NT2/D1 (cell line): ENCODE results near the gene C11orf58.

ENCODE experiments used
- SUZ12 ChIP-seq: IDR thresholded peaks from 2 replicates; pipeline ENCODE4 v1.6.1; 2011; ENCODE audit not compliant: insufficient read length, insufficient read depth; ENCODE audit errors: extremely low read depth
- YY1 ChIP-seq: IDR thresholded peaks from 2 replicates; pipeline ENCODE4 v1.6.1; 2011; ENCODE audit not compliant: insufficient read length, insufficient read depth
- ZNF274 ChIP-seq: IDR thresholded peaks from 2 replicates; pipeline ENCODE4 v1.6.1; 2011; ENCODE audit warnings: mild to moderate bottlenecking, low read depth, low read length

DNA sequence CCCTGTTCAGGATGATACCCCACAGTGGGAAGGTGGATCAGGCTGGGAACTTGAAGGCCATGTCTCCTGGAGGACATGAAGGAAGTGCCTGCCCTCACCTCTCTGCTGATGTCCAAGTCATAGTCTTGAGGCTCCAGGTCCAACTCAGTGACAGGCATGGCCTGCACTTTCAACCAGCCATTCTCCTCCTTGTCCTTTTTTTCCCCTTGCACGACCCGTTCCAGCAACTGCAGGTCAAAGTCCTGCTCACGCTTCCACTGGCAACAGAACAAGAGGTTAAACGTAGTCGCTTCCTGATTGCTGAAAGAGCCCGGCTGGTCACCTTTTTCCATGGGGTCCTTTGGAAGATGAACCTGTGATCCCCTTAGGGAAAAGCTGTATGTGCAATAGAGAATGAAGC lies 47.7 kb downstream of the C11orf58 start:
- no peak for TF ChIP-seq YY1
- no peak for TF ChIP-seq ZNF274
- TF ChIP-seq SUZ12 = no peak
